T-helper 1 cell treated with Interleukin-12 subunit alpha and Interleukin-12 subunit beta and Interleukin-4 antibody, amounts not matched to agents 30 μg/mL and 1 μg/mL, for 36 hours (primary cell): Measurements from ENCODE around the gene PSMB1.
"Not testable (repeated sequence)": the region's sequence is repeated elsewhere in the genome, so short reads cannot be mapped to it uniquely, and the experiment has no call there.

Source experiments
- H3K27ac Mint-ChIP-seq: one replicate; pipeline ENCODE4 v1.8.0; 2021; ENCODE audit warnings: mild to moderate bottlenecking, mixed read lengths
- H3K27me3 Mint-ChIP-seq: one replicate; pipeline ENCODE4 v1.8.0; 2021; ENCODE audit warnings: low read depth, mixed read lengths
- H3K36me3 Mint-ChIP-seq: one replicate; pipeline ENCODE4 v1.8.0; 2021; ENCODE audit warnings: low read depth, mixed read lengths
- H3K4me1 Mint-ChIP-seq: one replicate; pipeline ENCODE4 v1.8.0; 2021; ENCODE audit warnings: low read depth, mixed read lengths
- H3K4me3 Mint-ChIP-seq: one replicate; pipeline ENCODE4 v1.8.0; 2021; ENCODE audit warnings: mild to moderate bottlenecking, moderate library complexity, mixed read lengths
- H3K9me3 Mint-ChIP-seq: one replicate; pipeline ENCODE4 v1.8.0; 2021; ENCODE audit warnings: mixed read lengths

PSMB1 gene

DNA sequence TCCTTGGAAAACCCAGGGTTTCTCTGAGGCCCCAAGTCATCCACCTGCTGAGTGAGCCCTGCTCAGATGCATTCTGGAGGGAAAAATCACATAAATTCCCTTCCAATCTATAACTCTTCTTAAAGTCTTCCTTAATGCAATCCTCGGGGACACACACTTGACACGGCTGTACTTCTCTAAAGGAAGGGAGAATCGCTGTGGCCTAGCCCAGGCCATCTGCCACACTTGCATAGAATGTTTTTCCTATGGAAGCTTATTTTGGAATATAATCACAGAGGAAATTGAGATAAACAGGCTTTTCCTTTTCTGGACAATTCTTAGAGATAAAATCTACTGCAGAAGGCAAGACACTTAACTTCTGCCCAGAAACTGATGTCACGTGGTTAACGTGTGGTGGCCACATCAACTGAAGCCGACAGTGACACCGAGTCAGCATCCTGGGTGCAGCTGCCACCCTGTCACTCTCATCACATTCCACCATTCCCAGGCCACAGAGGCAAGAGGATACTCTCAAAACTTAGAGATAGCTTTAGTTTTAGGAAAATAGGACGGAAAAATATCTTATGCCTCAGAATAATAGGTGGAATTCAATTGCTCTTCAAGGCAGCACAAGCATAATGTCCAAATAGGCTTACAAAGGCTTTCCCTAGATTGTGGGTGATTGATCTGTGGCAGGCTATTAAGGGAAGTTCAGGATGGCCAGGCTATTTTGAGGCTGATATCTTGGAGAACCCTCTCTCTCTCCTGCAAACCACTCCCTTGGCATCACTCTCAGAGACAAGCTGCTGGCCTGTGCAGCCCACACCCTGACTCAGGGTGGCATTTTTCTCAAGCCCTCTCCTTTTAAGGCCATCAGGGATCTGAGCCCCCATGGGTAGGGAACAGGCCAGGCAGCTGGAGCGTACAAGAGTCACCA, 29.6 kb downstream of the PSMB1 start:
- Mint-ChIP-seq H3K4me1 (peaks cover under 1% of the 10 kb centered on the region), H3K27ac (no peak overlapping the region), H3K4me3 (no peak overlapping the region), H3K9me3 (no peaks in the 10 kb centered on the region), H3K36me3 (no peaks in the 10 kb centered on the region), H3K27me3 (peaks cover 43% of the 10 kb centered on the region)

DNA sequence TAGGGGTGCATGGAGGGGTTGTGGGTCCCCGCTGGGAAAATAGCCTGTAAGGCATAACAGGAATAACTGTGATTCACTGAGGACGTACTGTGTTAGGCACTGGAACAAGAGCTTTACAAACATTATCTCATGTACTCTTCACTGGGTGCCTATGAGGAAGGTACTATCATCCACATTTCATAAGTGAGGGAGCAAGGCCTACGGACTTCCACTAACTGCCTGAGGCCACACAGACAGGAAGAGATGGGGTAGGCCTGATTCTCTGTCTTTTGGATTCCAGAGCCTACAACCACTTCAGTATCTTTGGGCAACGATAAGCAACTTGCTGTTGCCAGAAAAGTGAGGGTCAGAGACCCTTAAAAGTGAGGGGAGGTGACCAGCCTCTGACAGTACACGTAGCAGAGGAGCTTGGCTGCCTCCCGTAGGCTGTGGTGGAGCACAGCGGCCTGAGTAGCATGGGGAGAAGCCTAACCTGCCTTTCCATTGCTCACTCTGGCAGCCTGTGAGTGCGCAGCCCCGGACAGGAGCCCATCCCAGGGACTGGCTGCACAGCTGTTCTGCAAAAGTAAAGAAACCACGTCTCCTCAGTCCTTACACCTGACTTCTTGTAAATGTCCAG, 30.4 kb downstream of the PSMB1 start:
- H3K36me3 Mint-ChIP-seq, result no peaks in the 10 kb centered on the region
- no peak overlapping the region for H3K4me3 Mint-ChIP-seq
- no peaks in the 10 kb centered on the region for H3K4me1 Mint-ChIP-seq
- no peak overlapping the region for H3K27ac Mint-ChIP-seq
- peaks cover 50% of the 10 kb centered on the region for H3K27me3 Mint-ChIP-seq
- no peaks in the 10 kb centered on the region for H3K9me3 Mint-ChIP-seq

- Mint-ChIP-seq H3K36me3 (no peaks in the 10 kb centered on the region), H3K27ac (no peak overlapping the region), H3K4me1 (no peaks in the 10 kb centered on the region), H3K27me3 (peaks cover 70% of the 10 kb centered on the region), H3K9me3 (no peaks in the 10 kb centered on the region), H3K4me3 (peak overlapping the region; percentile 23)
Observed at GRCh38 chr6:170516783-170517616, 36.1 kb downstream of the PSMB1 start.

GRCh38 chr6:170514908-170515307, 38.2 kb downstream of the PSMB1 start:
- H3K4me3 Mint-ChIP-seq, result no peak overlapping the region
- peaks cover 57% of the 10 kb centered on the region for H3K27me3 Mint-ChIP-seq
- H3K36me3 Mint-ChIP-seq, result no peaks in the 10 kb centered on the region
- no peaks in the 10 kb centered on the region for H3K4me1 Mint-ChIP-seq
- H3K27ac Mint-ChIP-seq, result no peak overlapping the region
- H3K9me3 Mint-ChIP-seq, result no peaks in the 10 kb centered on the region

DNA sequence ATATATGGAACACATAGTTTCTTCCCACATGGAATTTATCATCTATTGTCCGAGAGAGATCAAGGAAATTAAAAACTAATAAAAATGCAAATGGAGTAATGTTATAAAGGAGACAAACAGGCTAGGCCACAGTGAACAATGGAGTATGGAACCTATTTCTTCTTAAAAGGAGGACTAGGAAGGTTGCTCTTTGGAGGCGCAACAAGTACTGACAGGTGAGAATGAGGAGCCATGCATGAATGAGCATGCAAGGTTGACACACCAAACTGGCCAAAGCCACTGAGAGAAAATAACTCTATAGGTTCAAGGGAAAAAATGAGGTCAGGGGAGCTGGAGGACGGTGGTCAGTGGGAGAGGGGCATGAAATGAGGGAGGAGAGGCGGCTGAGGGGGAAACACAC, 40.9 kb downstream of the PSMB1 start:
- no peaks in the 10 kb centered on the region for H3K36me3 Mint-ChIP-seq
- no peak overlapping the region for H3K4me3 Mint-ChIP-seq
- no peaks in the 10 kb centered on the region for H3K4me1 Mint-ChIP-seq
- H3K27me3 Mint-ChIP-seq, result peaks cover 35% of the 10 kb centered on the region
- H3K27ac Mint-ChIP-seq, result no peak overlapping the region
- no peaks in the 10 kb centered on the region for H3K9me3 Mint-ChIP-seq

DNA sequence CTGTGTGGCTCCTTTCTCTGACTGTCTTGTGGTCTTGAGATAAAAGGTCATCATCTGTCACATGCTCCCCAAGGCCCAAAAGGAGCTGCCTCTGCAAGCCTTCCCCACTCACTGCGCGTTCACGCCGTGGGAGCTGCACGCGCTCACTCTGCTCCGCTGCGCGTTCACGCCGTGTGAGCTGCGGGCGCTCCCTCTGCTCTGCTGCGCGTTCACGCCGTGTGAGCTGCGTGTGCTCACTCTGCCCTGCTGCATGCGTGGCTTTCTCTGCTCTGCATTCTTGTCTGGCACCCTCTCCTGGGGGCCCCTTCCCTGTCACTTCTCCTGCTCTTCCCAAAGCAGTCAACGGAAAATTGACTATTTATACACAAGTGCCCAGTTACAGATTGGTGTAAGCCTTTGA, 42.5 kb downstream of the PSMB1 start:
- Mint-ChIP-seq H3K27ac (no peak overlapping the region), H3K27me3 (peaks cover 32% of the 10 kb centered on the region), H3K9me3 (no peaks in the 10 kb centered on the region), H3K4me3 (no peak overlapping the region), H3K4me1 (no peaks in the 10 kb centered on the region), H3K36me3 (no peaks in the 10 kb centered on the region)

DNA sequence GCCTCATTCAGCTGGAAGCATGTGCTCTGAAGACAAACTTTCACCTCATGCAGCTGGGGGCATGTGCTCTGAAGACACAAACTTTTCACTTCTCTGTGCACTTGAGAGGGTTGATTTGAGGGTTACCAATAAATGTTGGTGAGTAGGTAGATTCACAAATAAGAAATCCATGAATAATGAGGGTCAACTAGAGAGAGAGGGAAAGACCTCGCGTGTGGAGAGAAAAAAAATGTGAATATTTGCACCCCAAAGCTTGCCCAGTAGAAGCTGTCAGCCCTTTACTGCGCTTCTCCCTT, 43.4 kb downstream of the PSMB1 start:
- peaks cover 24% of the 10 kb centered on the region for H3K27me3 Mint-ChIP-seq
- H3K36me3 Mint-ChIP-seq, result no peaks in the 10 kb centered on the region
- H3K4me1 Mint-ChIP-seq, result no peaks in the 10 kb centered on the region
- H3K4me3 Mint-ChIP-seq, result no peak overlapping the region
- no peak overlapping the region for H3K27ac Mint-ChIP-seq
- H3K9me3 Mint-ChIP-seq, result no peaks in the 10 kb centered on the region

GRCh38 chr6:170508892-170509722, 44.0 kb downstream of the PSMB1 start:
- H3K36me3 Mint-ChIP-seq, H3K9me3 Mint-ChIP-seq, H3K27ac Mint-ChIP-seq, H3K4me3 Mint-ChIP-seq, H3K4me1 Mint-ChIP-seq: not testable (repeated sequence)
- peaks cover 24% of the 10 kb centered on the region for H3K27me3 Mint-ChIP-seq

GRCh38 chr6:170508275-170508674, 44.8 kb downstream of the PSMB1 start:
- peaks cover 19% of the 10 kb centered on the region for H3K27me3 Mint-ChIP-seq
- not testable (repeated sequence) for H3K36me3 Mint-ChIP-seq

GRCh38 chr6:170507728-170508127, 45.4 kb downstream of the PSMB1 start:
- not testable (repeated sequence) for H3K9me3 Mint-ChIP-seq, H3K36me3 Mint-ChIP-seq
- peaks cover 18% of the 10 kb centered on the region for H3K27me3 Mint-ChIP-seq

More at GRCh38 chr6:170508275-170508674, 44.8 kb downstream of the PSMB1 start:
- H3K27ac Mint-ChIP-seq, H3K4me1 Mint-ChIP-seq, H3K4me3 Mint-ChIP-seq, H3K9me3 Mint-ChIP-seq: not testable (repeated sequence)

DNA sequence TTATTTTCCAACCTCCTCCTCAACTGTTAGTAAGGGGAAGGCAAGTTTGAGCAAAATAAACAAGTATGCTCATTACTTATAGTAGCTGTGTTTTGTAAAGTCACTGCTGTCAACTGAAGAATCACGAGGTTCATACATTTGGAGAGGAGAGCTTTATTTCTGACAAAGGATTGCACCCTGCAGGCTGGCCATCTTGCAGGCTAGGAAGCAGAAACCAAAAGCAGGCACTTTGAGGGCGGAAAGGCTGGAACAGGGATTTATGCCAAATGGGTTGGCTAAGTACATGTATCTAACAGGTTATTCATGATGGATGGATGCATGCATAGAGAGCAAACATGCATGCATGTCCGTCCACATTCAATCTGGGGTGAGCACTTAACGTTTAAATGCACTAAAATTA, 46.7 kb downstream of the PSMB1 start:
- Mint-ChIP-seq H3K27me3 (peaks cover 12% of the 10 kb centered on the region), H3K4me3 (no peak overlapping the region), H3K9me3 (peaks cover 15% of the 10 kb centered on the region), H3K36me3 (no peaks in the 10 kb centered on the region), H3K27ac (no peak overlapping the region), H3K4me1 (no peaks in the 10 kb centered on the region)

More at GRCh38 chr6:170507728-170508127, 45.4 kb downstream of the PSMB1 start:
- H3K4me3 Mint-ChIP-seq, H3K4me1 Mint-ChIP-seq, H3K27ac Mint-ChIP-seq: not testable (repeated sequence)

- Mint-ChIP-seq H3K4me3 (no peak overlapping the region), H3K27me3 (peaks cover 12% of the 10 kb centered on the region), H3K27ac (no peak overlapping the region), H3K9me3 (peaks cover 23% of the 10 kb centered on the region), H3K4me1 (no peaks in the 10 kb centered on the region), H3K36me3 (peaks cover 3% of the 10 kb centered on the region)
Observed at GRCh38 chr6:170505306-170505705, 47.8 kb downstream of the PSMB1 start.

DNA sequence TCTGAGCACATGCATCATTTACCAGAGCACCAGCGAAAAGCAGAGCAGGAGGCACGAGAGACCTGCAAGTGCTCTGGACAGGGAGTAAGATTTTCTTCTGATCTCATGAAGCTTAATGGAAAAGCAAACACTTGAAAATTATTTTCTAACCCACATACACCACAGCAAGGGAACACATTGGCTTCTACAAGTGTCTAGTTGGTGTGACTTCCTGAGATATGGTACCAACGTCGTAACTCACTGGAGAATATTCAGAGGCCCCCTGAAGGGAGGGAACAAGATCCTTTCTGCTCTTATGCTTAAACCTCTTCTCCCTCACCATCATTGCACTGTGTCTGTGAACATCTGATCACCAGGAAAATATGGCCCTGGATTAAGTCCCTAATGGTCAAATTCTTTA, 48.6 kb downstream of the PSMB1 start:
- H3K36me3 Mint-ChIP-seq, result peaks cover 3% of the 10 kb centered on the region
- no peaks in the 10 kb centered on the region for H3K4me1 Mint-ChIP-seq
- peaks cover 23% of the 10 kb centered on the region for H3K9me3 Mint-ChIP-seq
- no peak overlapping the region for H3K4me3 Mint-ChIP-seq
- H3K27ac Mint-ChIP-seq, result no peak overlapping the region
- H3K27me3 Mint-ChIP-seq, result peaks cover 9% of the 10 kb centered on the region

DNA sequence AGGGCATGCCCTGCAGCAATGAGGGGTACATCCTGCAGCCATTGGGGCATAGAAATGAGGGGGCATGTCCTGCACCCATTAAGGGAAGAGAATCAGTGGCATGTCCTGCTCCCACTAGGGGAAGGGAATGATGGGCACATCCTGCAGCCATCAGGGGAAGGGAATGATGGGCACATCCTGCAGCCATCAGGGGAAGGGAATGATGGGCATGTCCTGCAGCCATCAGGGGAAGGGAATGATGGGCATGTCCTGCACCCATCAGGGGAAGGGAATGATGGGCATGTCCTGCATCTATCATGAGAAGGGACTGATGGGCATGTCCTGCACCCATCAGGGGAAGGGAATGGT, 49.7 kb downstream of the PSMB1 start:
- Mint-ChIP-seq H3K36me3 (peaks cover 3% of the 10 kb centered on the region), H3K4me3 (no peak overlapping the region), H3K27ac (no peak overlapping the region), H3K4me1 (no peaks in the 10 kb centered on the region), H3K9me3 (peaks cover 23% of the 10 kb centered on the region), H3K27me3 (peaks cover 9% of the 10 kb centered on the region)
